Esophagus squamous epithelium (tissue), 5 donors: ENCODE data around the gene VEPH1. TPM values are rescaled to one million over a fixed set of nuclear protein-coding genes. Genes with fewer than 3 reads are reported as not detected.

Source experiments
- DNase-seq: peaks from one replicate; lab custom pipeline; 2025; lab: John Stamatoyannopoulos, UW
- H3K27ac ChIP-seq, 4 donors: fragments of 200-600 bp; sonication (generic); one replicate each; pipeline ENCODE4 v1.5.1; 2016 to 2019; ENCODE audit warnings: mild to moderate bottlenecking in 1 of 4
- H3K27me3 ChIP-seq, 4 donors: fragments of 200-600 bp; sonication (generic); 1 replicate in 3 of 4; 2 replicates in 1 of 4; pipeline versions ENCODE4 v1.5.1 to v1.6.0; 2017 to 2021; ENCODE audit warnings: antibody characterized with exemption in 1 of 4
- H3K36me3 ChIP-seq, 3 donors: fragments of 200-600 bp; sonication (generic); one replicate each; pipeline ENCODE4 v1.5.1; 2016 to 2019
- H3K4me1 ChIP-seq, 3 donors: fragments of 200-600 bp; sonication (generic); one replicate each; pipeline ENCODE4 v1.5.1; 2017 to 2019
- H3K4me3 ChIP-seq, 4 donors: fragments of 200-600 bp; sonication (generic); 1 replicate in 3 of 4; 2 replicates in 1 of 4; pipeline ENCODE4 v1.5.1; 2016 to 2019; ENCODE audit warnings: mild to moderate bottlenecking in 2 of 4, moderate library complexity in 1 of 4
- H3K9me3 ChIP-seq, 3 donors: fragments of 200-600 bp; sonication (generic); one replicate each; pipeline ENCODE4 v1.5.1; 2016 to 2019
- CTCF ChIP-seq, 6 experiments: fragments of 450-650 bp in 4 of 6; fragments of 200-600 bp in 2 of 6; sonication (generic) in 2 of 6; IDR thresholded peaks; one replicate each; pipeline ENCODE4 v1.5.1; 2016 to 2019; ENCODE audit warnings: antibody characterized with exemption in 6 of 6, mild to moderate bottlenecking in 4 of 6, moderate library complexity in 4 of 6
- POLR2A ChIP-seq, 4 donors: fragments of 450-650 bp; IDR thresholded peaks; one replicate each; pipeline ENCODE4 v1.6.1; 2017; ENCODE audit warnings: antibody characterized with exemption in 4 of 4, mild to moderate bottlenecking in 4 of 4, moderate library complexity in 3 of 4
- WGBS, 2 donors: methylation state at CpG; one replicate each; pipeline ENCODE4 v1.1.5; 2018; 5-methylcytosine and 5-hydroxymethylcytosine counted together
- intact Hi-C: fragments of 100-400 bp; cut with DNase I; formaldehyde crosslinking; loops from one replicate; pipeline ENCODE4 v1.15.0; 2022
- total RNA-seq, 4 donors: library from RNA; depleted of rRNA; stranded (reverse); fragments of >200 nt; gene quantifications; one replicate each; pipeline ENCODE4 v1.1.0, GENCODE V29; 2016
- donor health status: DM: yes; HTN: yes; CAD: no.

Gene VEPH1
- total RNA-seq, 4 donors from 2014 or later = not detected

GRCh38 chr3:157414861-157415260 lies 88.4 kb downstream of the VEPH1 start:
- H3K36me3 ChIP-seq = no peaks in the 10 kb centered on the region
- H3K27me3 ChIP-seq = no peaks in the 10 kb centered on the region
- H3K9me3 ChIP-seq = no peaks in the 10 kb centered on the region
- intact Hi-C loops = no loop called here
- H3K4me1 ChIP-seq = no peaks in the 10 kb centered on the region
- H3K4me3 ChIP-seq = no peak overlapping the region
- TF ChIP-seq CTCF (IDR thresholded peaks at IDR 0.05) = no peak
- TF ChIP-seq POLR2A (IDR thresholded peaks at IDR 0.05) = no peak
- no peak overlapping the region for H3K27ac ChIP-seq
- no peak for DNase-seq

GRCh38 chr3:157412323-157412855 lies 90.8 kb downstream of the VEPH1 start:
- WGBS, 2 donors = 75 to 94% methylated on average over 1 of the region's 1 CpG
- Histone ChIP-seq H3K27ac (no peak overlapping the region), H3K4me1 (no peaks in the 10 kb centered on the region), H3K27me3 (no peaks in the 10 kb centered on the region), H3K9me3 (no peaks in the 10 kb centered on the region), H3K4me3 (no peak overlapping the region), H3K36me3 (no peaks in the 10 kb centered on the region)
- no peak for DNase-seq
- intact Hi-C loops = no loop called here
- TF ChIP-seq POLR2A (IDR thresholded peaks at IDR 0.05) = no peak
- no peak for TF ChIP-seq CTCF (IDR thresholded peaks at IDR 0.05)

GRCh38 chr3:157410945-157411344 lies 92.3 kb downstream of the VEPH1 start:
- H3K27ac ChIP-seq = no peak overlapping the region
- no peaks in the 10 kb centered on the region for H3K9me3 ChIP-seq
- H3K4me1 ChIP-seq = no peaks in the 10 kb centered on the region
- H3K27me3 ChIP-seq = no peaks in the 10 kb centered on the region
- H3K36me3 ChIP-seq = no peaks in the 10 kb centered on the region
- DNase-seq = no peak
- no peak overlapping the region for H3K4me3 ChIP-seq
- TF ChIP-seq CTCF (IDR thresholded peaks at IDR 0.05) = no peak
- no peak for TF ChIP-seq POLR2A (IDR thresholded peaks at IDR 0.05)
- WGBS, 2 donors = 27 to 44% methylated on average over 2 of the region's 2 CpGs
- intact Hi-C loops = no loop called here

- H3K27ac ChIP-seq = no peak overlapping the region
- WGBS, 2 donors = 91 to 94% methylated on average over 2 of the region's 2 CpGs
- TF ChIP-seq CTCF (IDR thresholded peaks at IDR 0.05) (no peak), POLR2A (IDR thresholded peaks at IDR 0.05) (no peak)
These were observed 93.7 kb downstream of the VEPH1 start for GRCh38 chr3:157409516-157409915.

GRCh38 chr3:157408499-157409149 lies 94.6 kb downstream of the VEPH1 start:
- TF ChIP-seq POLR2A (IDR thresholded peaks at IDR 0.05) (no peak), CTCF (IDR thresholded peaks at IDR 0.05) (no peak)
- Histone ChIP-seq H3K4me3 (no peak overlapping the region), H3K9me3 (no peaks in the 10 kb centered on the region), H3K27ac (no peak overlapping the region), H3K36me3 (no peaks in the 10 kb centered on the region), H3K27me3 (no peaks in the 10 kb centered on the region), H3K4me1 (no peaks in the 10 kb centered on the region)
- intact Hi-C loops = no loop called here
- DNase-seq = no peak
- WGBS, 2 donors = 49 to 54% methylated on average over 4 of the region's 4 CpGs

More at GRCh38 chr3:157409516-157409915, 93.7 kb downstream of the VEPH1 start:
- intact Hi-C loops = no loop called here
- Histone ChIP-seq H3K27me3 (no peaks in the 10 kb centered on the region), H3K4me3 (no peak overlapping the region), H3K9me3 (no peaks in the 10 kb centered on the region), H3K4me1 (no peaks in the 10 kb centered on the region), H3K36me3 (no peaks in the 10 kb centered on the region)
- DNase-seq = no peak
